HG03103 (cell line): ENCODE data around the gene ERBB3.
A peak's percentile ranks its signal among the peaks of the same experiment; 100 is the strongest.

ENCODE experiments used
- ATAC-seq: cut with Tn5 transposase; IDR thresholded peaks from one replicate; pipeline ENCODE4 v1.9.1; 2021; ENCODE audit warnings: low read depth; ENCODE audit not compliant: unreplicated experiment

ERBB3 gene

DNA sequence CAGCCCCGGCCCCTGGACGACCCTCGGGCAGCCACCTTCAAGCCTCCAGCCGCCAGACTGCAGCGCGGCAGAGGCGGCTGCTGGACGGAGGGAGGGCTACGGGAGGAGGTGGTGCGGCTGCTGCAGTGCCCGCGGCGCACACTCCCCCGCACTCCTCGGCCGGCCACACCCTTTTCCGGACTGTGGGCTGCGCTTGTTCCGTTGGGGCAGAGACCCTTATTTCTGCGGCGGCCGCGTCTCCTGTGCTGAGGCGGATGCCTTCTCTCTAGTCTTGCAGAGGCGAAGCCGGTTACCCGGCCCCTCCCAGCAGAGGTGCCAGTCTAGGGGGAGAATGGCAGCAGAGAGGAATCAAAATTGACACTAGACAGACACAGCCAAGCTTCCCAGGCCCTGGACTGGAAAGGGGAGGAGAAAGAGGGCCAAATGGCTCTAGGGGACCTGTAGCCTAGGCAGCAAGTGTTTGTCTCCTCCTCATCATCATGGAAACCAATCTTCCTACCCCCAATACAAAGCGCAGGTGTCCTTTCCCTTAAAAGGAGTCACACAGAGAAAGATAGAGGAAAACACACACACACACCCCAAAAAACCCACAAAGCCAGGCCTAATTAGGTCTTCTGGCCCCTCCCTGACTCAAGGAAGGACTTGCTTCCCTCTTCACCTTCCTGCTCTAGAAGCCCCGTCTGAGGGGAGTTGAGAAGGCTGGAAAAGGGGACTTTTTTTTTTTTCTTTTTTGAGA is 49.4 kb downstream of the ERBB3 start:
- ATAC-seq, result no peak

DNA sequence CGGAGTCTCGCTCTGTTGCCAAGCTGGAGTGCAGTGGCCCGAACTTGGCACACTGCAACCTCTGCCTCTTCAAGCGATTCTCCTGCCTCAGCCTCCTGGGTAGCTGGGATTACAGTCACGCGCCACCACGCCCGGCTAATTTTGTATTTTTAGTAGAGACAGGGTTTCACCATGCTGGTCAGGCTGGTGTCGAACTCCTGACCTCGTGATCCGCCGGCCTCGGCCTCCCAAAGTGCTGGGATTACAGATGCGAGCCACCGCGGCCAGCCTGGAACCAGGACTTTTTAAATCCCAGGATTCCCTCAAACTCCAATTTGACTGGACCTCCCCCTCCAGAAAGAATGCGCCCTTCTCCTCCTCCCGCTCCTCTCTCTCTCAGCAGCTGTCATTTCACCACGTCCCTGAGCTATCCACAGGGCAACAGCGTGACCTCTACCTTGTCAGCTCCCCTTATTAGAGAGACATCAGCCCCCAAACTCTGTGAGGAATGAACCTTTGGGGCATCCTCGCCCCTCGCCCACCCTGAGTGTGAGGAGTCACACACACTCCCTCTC is 50.1 kb downstream of the ERBB3 start:
- ATAC-seq, result no peak

GRCh38 chr12:56130876-56131275 is 50.9 kb downstream of the ERBB3 start:
- ATAC-seq, result no peak

DNA sequence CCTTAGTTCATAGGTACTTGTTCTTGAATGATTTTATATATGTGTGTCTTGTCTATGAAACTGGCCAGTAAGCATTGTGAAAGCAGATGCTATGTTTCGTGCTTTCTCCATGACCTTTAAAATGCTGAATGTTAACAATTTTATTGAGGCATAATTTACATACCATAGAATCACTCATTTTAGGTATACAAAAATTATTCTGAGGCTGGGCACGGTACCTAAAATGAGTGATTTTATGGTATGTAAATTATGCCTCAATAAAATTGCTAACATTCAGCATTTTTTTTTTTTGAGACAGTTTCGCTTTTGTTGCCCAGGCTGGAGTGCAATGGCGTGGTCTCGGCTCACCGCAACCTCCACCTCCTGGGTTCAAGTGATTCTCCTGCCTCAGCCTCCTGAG is 54.9 kb downstream of the ERBB3 start:
- no peak for ATAC-seq

DNA sequence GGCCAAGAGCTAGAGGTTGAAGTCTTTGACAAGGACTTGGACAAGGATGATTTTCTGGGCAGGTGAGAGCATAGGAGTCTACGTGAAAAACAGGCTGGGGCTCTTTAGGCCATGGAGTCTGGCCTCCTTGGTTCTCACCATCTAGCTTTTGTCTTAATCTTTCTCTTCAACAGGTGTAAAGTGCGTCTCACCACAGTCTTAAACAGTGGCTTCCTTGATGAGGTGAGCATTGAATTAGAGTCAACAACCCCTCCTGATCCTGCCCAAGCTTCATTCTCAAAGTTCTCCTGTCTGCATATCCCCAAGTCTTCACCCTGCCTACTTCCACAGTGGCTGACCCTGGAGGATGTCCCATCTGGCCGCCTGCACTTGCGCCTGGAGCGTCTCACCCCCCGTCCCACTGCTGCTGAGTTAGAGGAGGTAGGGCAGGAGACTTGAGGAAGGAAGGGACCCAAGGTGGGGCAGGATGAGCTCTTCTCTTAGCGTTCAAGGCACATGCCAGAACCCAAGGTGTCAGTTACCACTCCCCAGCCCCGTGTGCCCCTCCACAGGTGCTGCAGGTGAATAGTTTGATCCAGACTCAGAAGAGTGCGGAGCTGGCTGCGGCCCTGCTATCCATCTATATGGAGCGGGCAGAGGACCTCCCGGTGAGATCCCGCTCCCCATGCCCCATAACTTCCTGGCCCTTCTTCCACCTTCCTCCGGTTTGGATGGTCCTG is 58.0 kb downstream of the ERBB3 start:
- no peak for ATAC-seq

- ATAC-seq, result no peak
Observed at GRCh38 chr12:56141946-56142784, 62.2 kb downstream of the ERBB3 start.

GRCh38 chr12:56143217-56143616 is 63.3 kb downstream of the ERBB3 start:
- no peak for ATAC-seq

- no peak for ATAC-seq
Observed at GRCh38 chr12:56143870-56144269, 63.9 kb downstream of the ERBB3 start.

DNA sequence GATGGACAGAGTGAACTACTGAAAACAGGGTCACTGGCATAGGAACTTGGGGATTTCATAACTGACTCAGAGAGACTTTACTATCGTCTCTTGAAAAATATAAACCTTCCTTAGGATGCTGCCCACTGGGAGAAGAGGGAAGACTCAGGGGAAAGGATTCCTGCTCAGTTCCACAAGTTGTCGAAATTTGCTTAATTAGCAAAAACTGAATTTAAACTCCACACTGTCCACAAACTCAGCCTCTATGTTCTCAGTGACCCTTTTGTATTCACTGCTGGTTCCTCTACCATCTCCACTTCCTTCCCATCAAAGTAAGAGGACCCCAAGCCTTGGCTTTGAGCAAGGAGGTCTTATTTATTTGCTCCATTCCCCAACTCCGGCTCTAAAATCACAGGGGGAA is 65.3 kb downstream of the ERBB3 start:
- ATAC-seq, result no peak

- ATAC-seq, result no peak
Observed at GRCh38 chr12:56146492-56147460, 66.8 kb downstream of the ERBB3 start.

- ATAC-seq, result no peak
Observed at GRCh38 chr12:56150563-56150962, 70.6 kb downstream of the ERBB3 start.

- ATAC-seq, result peak; percentile 51
Observed at GRCh38 chr12:56151672-56152131, 71.7 kb downstream of the ERBB3 start.

GRCh38 chr12:56152132-56152755 is 72.3 kb downstream of the ERBB3 start, which contains the start of gene MYL6B:
TSS of gene MYL6B (plus strand) at chr12:56152587. CDS start at chr12:56153919, 1,332 bp downstream.
- peak; percentile 85 for ATAC-seq
